Fibroblast of skin of abdomen (primary cell): ENCODE results near the gene UBE2S.
A peak's percentile ranks its signal among the peaks of the same experiment; 100 is the strongest.
"Not testable (repeated sequence)": the region's sequence is repeated elsewhere in the genome, so short reads cannot be mapped to it uniquely, and the experiment has no call there.

Experiments used
- DNase-seq: peaks from one replicate; pipeline ENCODE4 v3.0.0-alpha.2; 2013

Gene UBE2S

GRCh38 chr19:55402509-55402908 lies 5.1 kb downstream of the UBE2S start:
- no peak for DNase-seq

GRCh38 chr19:55401390-55401789 lies 6.2 kb downstream of the UBE2S start:
- not testable (repeated sequence) for DNase-seq

GRCh38 chr19:55400281-55401087 lies 7.1 kb downstream of the UBE2S start:
- no peak for DNase-seq

- DNase-seq: no peak
These were observed 9.2 kb downstream of the UBE2S start for GRCh38 chr19:55398200-55398925.

GRCh38 chr19:55392820-55393761 lies 14.5 kb downstream of the UBE2S start:
- no peak for DNase-seq

DNA sequence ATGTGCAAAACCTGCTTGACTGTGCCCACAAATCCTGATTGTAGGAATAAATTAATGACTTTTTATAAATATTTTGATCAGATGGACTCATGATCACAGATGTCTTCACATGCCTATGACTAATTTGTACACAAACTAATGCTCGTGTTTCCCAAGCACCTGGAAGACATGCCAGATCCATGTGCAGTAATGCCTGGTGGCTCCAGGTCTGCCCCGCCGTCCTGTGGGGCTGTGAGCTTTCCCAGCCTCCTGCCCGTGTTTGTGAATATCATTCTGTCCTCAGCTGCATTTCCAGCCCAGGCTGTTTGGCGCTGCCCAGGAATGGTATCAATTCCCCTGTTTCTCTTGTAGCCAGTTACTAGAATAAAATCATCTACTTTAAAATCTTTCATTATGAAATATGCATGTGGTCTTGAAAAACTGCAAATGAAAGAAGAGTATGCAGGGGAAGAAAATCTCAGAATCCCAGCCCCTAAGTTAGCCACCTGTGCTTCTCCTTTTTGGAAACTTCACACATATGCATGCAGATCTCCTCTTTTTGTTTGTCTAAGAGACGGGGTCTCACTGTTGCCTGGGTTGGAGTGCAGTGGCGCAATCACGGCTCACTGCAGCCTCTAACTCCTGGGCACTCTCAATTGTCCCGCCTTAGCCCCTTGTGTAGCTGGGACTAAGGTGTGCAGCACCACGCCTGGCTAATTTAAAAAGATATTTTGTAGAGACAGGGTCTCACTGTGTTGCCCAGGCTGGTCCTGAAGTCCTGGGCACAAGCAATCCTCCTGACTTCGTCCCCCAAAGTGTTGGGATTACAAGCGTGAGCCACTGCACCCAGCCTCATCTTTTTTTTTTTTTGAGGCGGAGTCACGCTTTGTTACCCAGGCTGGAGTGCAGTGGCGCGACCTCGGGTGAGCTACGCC lies 15.6 kb downstream of the UBE2S start:
- no peak for DNase-seq

- no peak for DNase-seq
These were observed 16.4 kb downstream of the UBE2S start for GRCh38 chr19:55391191-55391670.

- no peak for DNase-seq
These were observed 17.1 kb downstream of the UBE2S start for GRCh38 chr19:55390461-55390880.

GRCh38 chr19:55389386-55390317 lies 17.9 kb downstream of the UBE2S start:
- no peak for DNase-seq

DNA sequence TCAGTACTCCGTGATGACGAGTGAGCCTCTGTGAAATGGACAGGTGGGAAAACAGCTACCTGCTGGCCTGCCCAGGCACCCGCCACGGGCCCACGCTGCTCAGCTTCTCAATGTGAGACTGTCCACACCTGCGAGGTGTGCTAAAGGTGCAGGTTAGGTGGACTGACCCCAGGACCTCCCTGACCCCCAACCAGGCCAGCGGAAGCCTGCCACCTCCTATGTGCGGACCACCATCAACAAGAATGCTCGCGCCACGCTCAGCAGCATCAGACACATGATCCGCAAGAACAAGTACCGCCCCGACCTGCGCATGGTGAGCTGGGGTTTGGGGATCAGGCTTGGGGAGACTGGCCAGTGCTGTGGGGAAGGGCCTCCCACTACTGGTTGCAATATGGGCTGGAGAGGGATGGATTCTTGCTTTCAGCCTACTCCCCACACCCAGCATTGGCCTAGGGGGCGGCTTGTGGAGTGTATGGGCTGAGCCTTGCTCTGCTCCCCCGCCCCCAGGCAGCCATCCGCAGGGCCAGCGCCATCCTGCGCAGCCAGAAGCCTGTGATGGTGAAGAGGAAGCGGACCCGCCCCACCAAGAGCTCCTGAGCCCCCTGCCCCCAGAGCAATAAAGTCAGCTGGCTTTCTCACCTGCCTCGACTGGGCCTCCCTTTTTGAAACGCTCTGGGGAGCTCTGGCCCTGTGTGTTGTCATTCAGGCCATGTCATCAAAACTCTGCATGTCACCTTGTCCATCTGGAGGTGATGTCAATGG lies 19.7 kb downstream of the UBE2S start:
- DNase-seq: no peak

DNA sequence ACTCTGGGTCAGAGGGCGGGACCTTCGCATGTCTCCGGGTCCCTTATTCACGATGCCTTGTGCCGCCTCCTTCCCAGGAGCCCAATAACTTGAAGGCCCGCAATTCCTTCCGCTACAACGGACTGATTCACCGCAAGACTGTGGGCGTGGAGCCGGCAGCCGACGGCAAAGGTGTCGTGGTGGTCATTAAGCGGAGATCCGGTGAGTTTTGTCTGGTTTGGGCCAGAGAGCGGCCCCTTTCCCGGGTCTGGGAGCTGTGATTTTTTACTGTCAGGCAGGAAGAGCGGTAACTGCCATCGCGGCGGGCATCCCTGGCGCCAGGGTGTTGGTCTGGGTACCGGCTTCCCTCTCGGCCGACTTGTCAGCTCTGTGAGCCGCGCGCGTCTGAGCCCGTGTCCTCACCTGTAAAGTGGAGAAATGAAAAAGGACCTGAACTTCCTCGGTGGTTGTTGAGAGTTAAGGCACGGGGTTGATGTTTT lies 21.1 kb downstream of the UBE2S start:
- DNase-seq: no peak

DNA sequence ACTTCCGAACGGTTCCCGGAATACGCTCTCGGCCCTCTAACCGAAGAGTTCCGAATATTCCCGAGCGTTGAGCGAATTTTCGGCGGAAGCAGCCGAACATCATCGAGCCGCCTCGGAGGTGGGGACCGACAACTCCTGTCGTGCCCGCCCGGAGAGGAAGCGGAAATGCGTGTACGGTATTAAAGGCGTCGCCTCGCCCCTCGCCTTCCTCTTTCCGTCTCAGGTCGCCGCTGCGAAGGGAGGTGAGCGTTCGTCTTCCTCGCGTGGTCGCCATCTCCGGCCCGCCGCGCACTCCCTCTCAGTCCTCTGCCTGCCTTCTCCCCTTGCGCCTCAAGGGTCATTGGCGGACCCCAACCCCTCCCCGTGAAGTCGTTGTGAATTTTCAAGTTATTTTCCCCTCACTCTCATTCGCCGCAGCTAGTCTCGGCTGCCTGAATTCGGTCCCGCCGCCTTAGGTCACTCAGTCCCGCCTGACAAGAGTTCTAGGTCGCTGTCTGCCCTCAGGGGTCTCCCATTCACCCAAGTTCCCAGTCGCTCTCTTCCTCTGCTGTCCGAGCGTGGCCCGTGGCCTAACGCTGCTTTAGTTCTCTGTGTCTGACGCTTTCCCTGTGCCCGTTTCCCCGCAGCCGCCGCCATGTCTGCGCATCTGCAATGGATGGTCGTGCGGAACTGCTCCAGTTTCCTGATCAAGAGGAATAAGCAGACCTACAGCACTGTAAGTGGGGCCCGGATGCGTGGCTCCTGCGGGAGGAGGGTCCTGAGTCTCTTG lies 21.7 kb downstream of the UBE2S start, which contains the start of gene RPL28:
Gene RPL28 (plus strand): TSS at position 209 of the 769 bp plus-strand sequence. CDS start 426 bp downstream, at position 635.
- peak; percentile 98 for DNase-seq

DNA sequence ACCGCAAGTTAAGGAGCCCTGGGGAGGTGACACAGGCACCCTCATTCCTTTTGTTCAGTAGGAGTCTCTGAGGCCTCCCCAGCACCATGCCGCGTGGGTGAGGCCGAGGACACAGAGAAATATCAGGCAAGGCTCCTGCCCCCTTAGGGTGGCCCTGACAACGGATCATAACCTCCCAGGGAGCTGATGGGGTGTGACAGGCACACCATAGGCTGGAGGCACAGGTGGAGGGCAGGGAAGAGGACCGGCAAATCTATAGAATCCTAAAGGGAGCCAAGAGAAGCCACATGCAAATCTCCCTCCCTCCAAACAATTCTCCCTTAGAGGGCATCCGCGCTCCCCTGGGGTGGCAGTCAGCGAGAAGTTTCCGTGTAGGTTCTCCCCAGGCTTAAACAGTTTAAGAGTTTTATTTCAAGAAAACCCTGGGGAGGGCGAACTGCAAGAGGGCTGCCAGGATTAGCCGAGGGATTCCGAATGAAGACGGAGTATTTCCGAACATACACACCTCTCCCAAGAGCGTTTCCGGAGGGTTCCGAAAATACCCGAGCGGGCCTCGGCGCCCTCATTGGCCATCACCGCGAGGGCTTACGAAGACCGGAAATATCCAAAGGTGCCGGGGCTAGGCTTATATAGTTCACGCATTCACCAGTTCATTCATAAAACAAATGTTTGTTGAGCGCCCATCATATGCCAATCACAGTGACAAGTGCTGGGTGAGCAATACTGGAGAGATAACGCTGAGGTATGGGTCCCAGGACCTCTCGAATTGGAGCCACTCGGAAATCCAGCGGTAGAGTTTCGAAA lies 22.5 kb downstream of the UBE2S start:
- DNase-seq: peak; percentile 95

DNA sequence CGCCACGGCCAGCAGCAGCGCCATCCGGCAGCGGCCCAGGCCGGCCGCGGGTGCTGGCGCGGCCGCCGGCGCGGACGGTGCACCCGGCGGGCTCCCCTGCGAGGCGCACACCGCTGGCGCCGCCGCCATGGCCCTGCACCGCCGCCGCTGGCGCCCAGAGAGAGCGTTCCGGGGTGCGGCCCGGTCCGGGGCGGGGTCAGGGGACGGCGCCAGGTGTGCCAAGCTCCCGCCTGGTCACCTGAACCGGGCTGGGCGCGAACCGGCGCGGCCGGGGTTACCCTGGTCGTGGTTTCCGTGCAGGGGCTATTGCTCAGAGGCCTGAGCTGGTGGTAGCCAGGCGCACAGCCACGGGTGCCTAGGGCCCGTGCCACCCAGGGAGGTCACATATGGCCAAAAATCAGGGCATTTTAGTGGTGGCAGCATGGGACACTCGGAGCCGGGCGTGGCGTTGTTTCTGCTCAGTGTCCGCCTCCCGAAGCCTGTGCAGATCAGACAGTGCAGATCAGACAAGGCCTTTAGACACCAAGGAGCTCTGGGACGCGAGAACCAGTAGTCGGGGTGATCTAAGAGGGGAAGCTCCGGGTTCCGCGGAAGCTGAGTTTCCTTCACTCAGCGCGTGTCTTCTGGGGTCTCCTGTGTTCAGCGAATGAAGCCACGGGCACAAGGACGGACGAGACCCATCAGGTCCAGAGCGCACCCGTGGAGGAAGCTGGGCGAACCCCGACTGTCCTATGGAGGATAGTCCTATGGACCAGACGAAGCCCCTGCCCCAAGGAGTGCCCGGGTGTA lies 23.3 kb downstream of the UBE2S start, which contains the start of gene TMEM238:
Gene TMEM238 (minus strand): TSS at position 162 of the 789 bp plus-strand sequence. CDS start 33 bp downstream, at position 129.
- DNase-seq: no peak

DNA sequence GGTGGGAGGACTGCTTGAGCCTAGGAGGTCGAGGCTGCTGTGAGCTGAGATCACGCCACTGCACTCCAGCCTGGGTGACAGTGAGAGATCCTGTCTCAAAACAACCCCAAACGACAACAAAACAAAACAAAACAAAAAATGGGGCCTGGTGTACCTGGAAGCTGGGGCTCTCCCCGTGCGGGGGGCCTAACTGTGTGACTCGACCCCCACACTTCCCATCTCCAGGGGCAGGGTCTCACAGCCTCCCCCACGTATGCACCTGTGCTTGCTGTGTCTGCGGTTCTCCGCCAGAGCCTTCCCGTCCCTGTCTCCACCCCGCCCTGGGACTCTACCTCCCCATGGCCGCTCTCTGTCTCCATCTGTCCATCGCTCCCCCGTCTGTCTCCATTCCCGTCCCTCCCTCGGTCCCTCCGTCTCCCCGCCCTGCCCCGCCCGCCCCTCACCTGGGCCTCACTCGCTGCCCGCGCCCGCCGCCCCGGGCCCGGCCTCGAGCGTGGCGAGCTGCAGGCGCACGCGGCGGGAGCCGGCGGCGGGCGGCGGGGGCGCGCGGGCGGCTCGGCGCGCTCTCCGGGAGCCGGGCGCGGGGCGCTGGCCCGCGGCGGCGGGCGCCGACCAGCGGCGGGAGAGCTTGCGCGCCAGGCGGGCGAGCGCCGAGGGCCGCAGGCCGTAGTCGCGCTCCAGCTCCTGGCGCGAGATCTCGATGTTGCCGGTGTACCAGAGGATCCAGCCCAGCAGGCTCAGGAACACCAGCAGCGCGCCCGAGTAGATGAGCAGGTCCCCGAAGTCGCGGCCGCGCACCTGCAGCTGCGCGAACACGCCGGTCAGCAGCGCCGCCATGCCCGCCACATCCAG lies 24.1 kb downstream of the UBE2S start:
- DNase-seq: peak; percentile 69
